ENCODE measurements around the gene LDLRAP1.

The LDLRAP1 gene

GRCh38 chr1:25559031-25559430 lies 15.6 kb downstream of the LDLRAP1 start:
- no peak for DNase-seq
- Mint-ChIP-seq H3K27ac (peak overlapping the region; percentile 55), H3K36me3 (ENCODE audit: low read depth) (peaks cover 50% of the 10 kb centered on the region), H3K4me3 (no peak overlapping the region), H3K4me1 (ENCODE audit: low read depth) (peaks cover 98% of the 10 kb centered on the region), H3K9me3 (no peaks in the 10 kb centered on the region), H3K27me3 (no peaks in the 10 kb centered on the region)

- peak overlapping the region; percentile 85 for H3K27ac Mint-ChIP-seq
Measured at GRCh38 chr1:25560001-25560400, 16.6 kb downstream of the LDLRAP1 start.

GRCh38 chr1:25560788-25561187 lies 17.4 kb downstream of the LDLRAP1 start:
- H3K4me1 Mint-ChIP-seq (ENCODE audit: low read depth): peaks cover 99% of the 10 kb centered on the region
- no peaks in the 10 kb centered on the region for H3K9me3 Mint-ChIP-seq
- peak overlapping the region; percentile 93 for H3K27ac Mint-ChIP-seq
- peaks cover 43% of the 10 kb centered on the region for H3K36me3 Mint-ChIP-seq (ENCODE audit: low read depth)
- H3K4me3 Mint-ChIP-seq: no peak overlapping the region
- no peaks in the 10 kb centered on the region for H3K27me3 Mint-ChIP-seq
- no peak for DNase-seq

More at GRCh38 chr1:25560001-25560400, 16.6 kb downstream of the LDLRAP1 start:
- Mint-ChIP-seq H3K4me3 (no peak overlapping the region), H3K9me3 (no peaks in the 10 kb centered on the region), H3K4me1 (ENCODE audit: low read depth) (peaks cover 99% of the 10 kb centered on the region), H3K36me3 (ENCODE audit: low read depth) (peaks cover 46% of the 10 kb centered on the region), H3K27me3 (no peaks in the 10 kb centered on the region)
- DNase-seq: no peak

- DNase-seq: no peak
- H3K27me3 Mint-ChIP-seq: no peaks in the 10 kb centered on the region
- H3K27ac Mint-ChIP-seq: peak overlapping the region; percentile 93
- H3K4me1 Mint-ChIP-seq (ENCODE audit: low read depth): peaks cover 99% of the 10 kb centered on the region
- peak overlapping the region; percentile 73 for H3K4me3 Mint-ChIP-seq
- H3K36me3 Mint-ChIP-seq (ENCODE audit: low read depth): peaks cover 43% of the 10 kb centered on the region
- no peaks in the 10 kb centered on the region for H3K9me3 Mint-ChIP-seq
Measured at GRCh38 chr1:25561421-25562100, 18.2 kb downstream of the LDLRAP1 start.

GRCh38 chr1:25562101-25562927 lies 18.9 kb downstream of the LDLRAP1 start:
- DNase-seq: peak; percentile 65
- Mint-ChIP-seq H3K9me3 (no peaks in the 10 kb centered on the region), H3K36me3 (ENCODE audit: low read depth) (peaks cover 42% of the 10 kb centered on the region), H3K4me3 (peak overlapping the region; percentile 73), H3K4me1 (ENCODE audit: low read depth) (peaks cover 99% of the 10 kb centered on the region), H3K27ac (peak overlapping the region; percentile 93), H3K27me3 (no peaks in the 10 kb centered on the region)

GRCh38 chr1:25562928-25563283 lies 19.5 kb downstream of the LDLRAP1 start:
- no peaks in the 10 kb centered on the region for H3K9me3 Mint-ChIP-seq
- no peaks in the 10 kb centered on the region for H3K27me3 Mint-ChIP-seq
- peak overlapping the region; percentile 73 for H3K4me3 Mint-ChIP-seq
- H3K27ac Mint-ChIP-seq: peak overlapping the region; percentile 93
- no peak for DNase-seq
- H3K36me3 Mint-ChIP-seq (ENCODE audit: low read depth): peaks cover 39% of the 10 kb centered on the region
- H3K4me1 Mint-ChIP-seq (ENCODE audit: low read depth): peaks cover 99% of the 10 kb centered on the region

GRCh38 chr1:25563330-25564215 lies 20.2 kb downstream of the LDLRAP1 start:
- peaks cover 36% of the 10 kb centered on the region for H3K36me3 Mint-ChIP-seq (ENCODE audit: low read depth)
- H3K27ac Mint-ChIP-seq: peak overlapping the region; percentile 93
- H3K9me3 Mint-ChIP-seq: no peaks in the 10 kb centered on the region
- DNase-seq: peak; percentile 57
- H3K4me3 Mint-ChIP-seq: peak overlapping the region; percentile 73
- H3K4me1 Mint-ChIP-seq (ENCODE audit: low read depth): peaks cover 99% of the 10 kb centered on the region
- no peaks in the 10 kb centered on the region for H3K27me3 Mint-ChIP-seq

- H3K4me3 Mint-ChIP-seq: peak overlapping the region; percentile 73
- peaks cover 24% of the 10 kb centered on the region for H3K36me3 Mint-ChIP-seq (ENCODE audit: low read depth)
- no peaks in the 10 kb centered on the region for H3K9me3 Mint-ChIP-seq
- H3K4me1 Mint-ChIP-seq (ENCODE audit: low read depth): peaks cover 99% of the 10 kb centered on the region
- no peaks in the 10 kb centered on the region for H3K27me3 Mint-ChIP-seq
- peak; percentile 57 for DNase-seq
- H3K27ac Mint-ChIP-seq: peak overlapping the region; percentile 93
Measured at GRCh38 chr1:25564777-25565574, 21.6 kb downstream of the LDLRAP1 start.

- no peak for DNase-seq
- Mint-ChIP-seq H3K4me1 (ENCODE audit: low read depth) (peaks cover 96% of the 10 kb centered on the region), H3K27ac (peak overlapping the region; percentile 93), H3K36me3 (ENCODE audit: low read depth) (peaks cover 22% of the 10 kb centered on the region), H3K4me3 (peak overlapping the region; percentile 73), H3K9me3 (no peaks in the 10 kb centered on the region), H3K27me3 (no peaks in the 10 kb centered on the region)
Measured at GRCh38 chr1:25565626-25566025, 22.2 kb downstream of the LDLRAP1 start.

- Mint-ChIP-seq H3K4me3 (peak overlapping the region; percentile 64), H3K27me3 (no peaks in the 10 kb centered on the region), H3K9me3 (no peaks in the 10 kb centered on the region), H3K4me1 (ENCODE audit: low read depth) (peaks cover 92% of the 10 kb centered on the region), H3K27ac (peak overlapping the region; percentile 93), H3K36me3 (ENCODE audit: low read depth) (peaks cover 22% of the 10 kb centered on the region)
- no peak for DNase-seq
Measured at GRCh38 chr1:25566176-25566729, 22.8 kb downstream of the LDLRAP1 start.

- Mint-ChIP-seq H3K27ac (peak overlapping the region; percentile 93), H3K4me3 (peak overlapping the region; percentile 64), H3K4me1 (ENCODE audit: low read depth) (peaks cover 91% of the 10 kb centered on the region), H3K9me3 (no peaks in the 10 kb centered on the region), H3K27me3 (no peaks in the 10 kb centered on the region), H3K36me3 (ENCODE audit: low read depth) (peaks cover 22% of the 10 kb centered on the region)
- DNase-seq: peak; percentile 70
Measured at GRCh38 chr1:25566730-25567341, 23.4 kb downstream of the LDLRAP1 start.

- no peak for DNase-seq
- Mint-ChIP-seq H3K27me3 (no peaks in the 10 kb centered on the region), H3K9me3 (no peaks in the 10 kb centered on the region), H3K36me3 (ENCODE audit: low read depth) (peaks cover 21% of the 10 kb centered on the region), H3K27ac (peak overlapping the region; percentile 48), H3K4me3 (no peak overlapping the region), H3K4me1 (ENCODE audit: low read depth) (peaks cover 89% of the 10 kb centered on the region)
Measured at GRCh38 chr1:25567710-25568089, 24.3 kb downstream of the LDLRAP1 start.

- no peak for DNase-seq
- Mint-ChIP-seq H3K36me3 (ENCODE audit: low read depth) (peaks cover 17% of the 10 kb centered on the region), H3K4me3 (no peak overlapping the region), H3K4me1 (ENCODE audit: low read depth) (peaks cover 89% of the 10 kb centered on the region), H3K27me3 (no peaks in the 10 kb centered on the region), H3K9me3 (no peaks in the 10 kb centered on the region), H3K27ac (peak overlapping the region; percentile 48)
Measured at GRCh38 chr1:25568090-25568833, 24.9 kb downstream of the LDLRAP1 start.

Data from activated T-cell treated with anti-CD3 and anti-CD28 coated beads, Interleukin-2, amount 50 U/mL, for 24 hours (primary cell).